A549 treated with Hydrocortisone at 1 μM for 4 hours (cell line): ENCODE results near the gene CCL2. TPM values are rescaled to one million over a fixed set of nuclear protein-coding genes. Genes with fewer than 3 reads are reported as not detected.

Experiments
- total RNA-seq: library from RNA; stranded (reverse); fragments of 200-300 nt; extraction: Qiagen RNA extraction; gene quantifications from 5 replicates; pipeline ENCODE4 v1.2.3, GENCODE V29; 2022

The CCL2 gene
- 6.8 to 8.5 TPM (median 8.1 TPM) in 5 replicates for total RNA-seq

DNA sequence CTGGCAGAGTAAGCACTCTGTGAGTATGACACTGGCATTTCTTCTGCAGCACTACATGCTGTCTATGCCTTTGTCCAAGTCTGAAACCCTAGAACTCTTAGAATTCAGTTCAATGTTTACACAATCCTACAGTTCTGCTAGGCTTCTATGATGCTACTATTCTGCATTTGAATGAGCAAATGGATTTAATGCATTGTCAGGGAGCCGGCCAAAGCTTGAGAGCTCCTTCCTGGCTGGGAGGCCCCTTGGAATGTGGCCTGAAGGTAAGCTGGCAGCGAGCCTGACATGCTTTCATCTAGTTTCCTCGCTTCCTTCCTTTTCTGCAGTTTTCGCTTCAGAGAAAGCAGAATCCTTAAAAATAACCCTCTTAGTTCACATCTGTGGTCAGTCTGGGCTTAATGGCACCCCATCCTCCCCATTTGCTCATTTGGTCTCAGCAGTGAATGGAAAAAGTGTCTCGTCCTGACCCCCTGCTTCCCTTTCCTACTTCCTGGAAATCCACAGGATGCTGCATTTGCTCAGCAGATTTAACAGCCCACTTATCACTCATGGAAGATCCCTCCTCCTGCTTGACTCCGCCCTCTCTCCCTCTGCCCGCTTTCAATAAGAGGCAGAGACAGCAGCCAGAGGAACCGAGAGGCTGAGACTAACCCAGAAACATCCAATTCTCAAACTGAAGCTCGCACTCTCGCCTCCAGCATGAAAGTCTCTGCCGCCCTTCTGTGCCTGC is at the start of gene CCL2:
CCL2 (plus strand) TSS at position 635 of the 730 bp plus-strand sequence; CDS start at position 700, 65 bp downstream.

DNA sequence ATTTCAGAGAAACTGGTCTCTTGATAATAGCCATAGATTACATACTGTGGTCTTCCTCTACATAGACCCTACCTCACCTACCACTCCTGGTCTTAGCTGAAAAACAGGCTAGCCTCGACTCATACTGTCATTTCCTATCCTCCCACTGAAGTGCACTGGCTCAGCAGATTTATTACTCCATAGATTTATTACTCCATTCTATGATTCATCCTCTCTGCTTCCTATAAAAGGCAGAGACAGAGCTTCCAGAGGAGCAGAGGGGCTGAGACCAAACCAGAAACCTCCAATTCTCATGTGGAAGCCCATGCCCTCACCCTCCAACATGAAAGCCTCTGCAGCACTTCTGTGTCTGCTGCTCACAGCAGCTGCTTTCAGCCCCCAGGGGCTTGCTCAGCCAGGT is 14.9 kb downstream of the CCL2 start, which contains the start of gene CCL7:
CCL7 (plus strand) TSS at position 253 of the 400 bp plus-strand sequence; CDS start at position 323, 70 bp downstream.

DNA sequence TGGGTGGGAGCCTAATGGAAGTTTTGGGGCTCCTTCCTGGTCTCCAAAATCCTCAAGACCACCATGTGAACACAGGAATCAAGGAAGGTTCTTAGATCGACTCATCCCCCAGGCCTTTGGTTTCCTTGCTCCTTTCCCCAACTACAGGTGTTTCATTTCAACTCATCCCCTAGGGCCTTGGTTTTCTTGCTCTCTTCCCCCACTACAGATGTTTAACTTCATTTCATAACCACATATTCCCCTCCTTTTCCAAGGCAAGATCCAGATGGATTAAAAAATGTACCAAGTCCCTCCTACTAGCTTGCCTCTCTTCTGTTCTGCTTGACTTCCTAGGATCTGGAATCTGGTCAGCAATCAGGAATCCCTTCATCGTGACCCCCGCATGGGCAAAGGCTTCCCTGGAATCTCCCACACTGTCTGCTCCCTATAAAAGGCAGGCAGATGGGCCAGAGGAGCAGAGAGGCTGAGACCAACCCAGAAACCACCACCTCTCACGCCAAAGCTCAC is 30.3 kb downstream of the CCL2 start, which contains the start of gene CCL11:
CCL11 (plus strand) TSS at position 457 of the 507 bp plus-strand sequence. CDS start 67 bp downstream, outside the sequence.

Other genes with a start within 250 kb of the CCL2 start
- gene CCL7, start 14.9 kb downstream of the CCL2 start, total RNA-seq = 0.14 to 0.24 TPM (median 0.21 TPM) in 3 of 5 replicates, not detected in the others
- gene CCL11, start 30.5 kb downstream of the CCL2 start, total RNA-seq = not detected in 5 replicates
- not detected in 5 replicates for gene CCL8, start 64.2 kb downstream of the CCL2 start, total RNA-seq
- gene CCL13, start 101.2 kb downstream of the CCL2 start, total RNA-seq = not detected in 5 replicates
- not detected in 5 replicates for gene CCL1, start 107.9 kb downstream of the CCL2 start, total RNA-seq